BE2C (cell line): ENCODE measurements around the gene IRF1.
A peak's percentile ranks its signal among the peaks of the same experiment; 100 is the strongest.

Source experiments
- DNase-seq: peaks from one replicate; pipeline ENCODE4 v3.0.0-alpha.2; 2020
- H3K27me3 ChIP-seq: fragments of 250-450 bp; sonication (Bioruptor Pico); 2 replicates; pipeline ENCODE4 v1.5.1; 2020; ENCODE audit warnings: mild to moderate bottlenecking
- H3K36me3 ChIP-seq: fragments of 250-450 bp; sonication (Bioruptor Pico); 2 replicates; pipeline ENCODE4 v1.5.1; 2020; ENCODE audit warnings: mild to moderate bottlenecking
- H3K4me1 ChIP-seq: fragments of 250-450 bp; sonication (Bioruptor Pico); 2 replicates; pipeline ENCODE4 v1.5.1; 2020
- H3K4me3 ChIP-seq: 2 replicates; pipeline ENCODE4 v1.5.1; 2011; ENCODE audit warnings: low read depth, low read length
- H3K9me3 ChIP-seq: fragments of 250-450 bp; sonication (Bioruptor Pico); 2 replicates; pipeline ENCODE4 v1.5.1; 2020
- CTCF ChIP-seq: IDR thresholded peaks from 2 replicates; pipeline ENCODE4 v1.5.1; 2012; ENCODE audit warnings: mild to moderate bottlenecking, low read depth, low read length

Gene IRF1

GRCh38 chr5:132480042-132480441 is 10.5 kb downstream of the IRF1 start:
- Histone ChIP-seq H3K36me3 (no peaks in the 10 kb centered on the region), H3K27me3 (no peaks in the 10 kb centered on the region), H3K4me1 (peaks cover 8% of the 10 kb centered on the region), H3K9me3 (no peaks in the 10 kb centered on the region), H3K4me3 (no peak overlapping the region)
- TF ChIP-seq CTCF = no peak; the same call in 1 of the 2 replicates
- DNase-seq = no peak

- DNase-seq = no peak
- H3K27me3 ChIP-seq = no peaks in the 10 kb centered on the region
- H3K36me3 ChIP-seq = no peaks in the 10 kb centered on the region
- H3K9me3 ChIP-seq = no peaks in the 10 kb centered on the region
- H3K4me1 ChIP-seq = peaks cover 8% of the 10 kb centered on the region
- no peak overlapping the region for H3K4me3 ChIP-seq
- no peak for TF ChIP-seq CTCF
Measured at GRCh38 chr5:132479111-132479951, 11.2 kb downstream of the IRF1 start.

GRCh38 chr5:132478366-132478871 is 12.2 kb downstream of the IRF1 start:
- DNase-seq = no peak
- Histone ChIP-seq H3K4me3 (no peak overlapping the region), H3K27me3 (no peaks in the 10 kb centered on the region), H3K4me1 (peaks cover 8% of the 10 kb centered on the region), H3K9me3 (no peaks in the 10 kb centered on the region), H3K36me3 (no peaks in the 10 kb centered on the region)
- TF ChIP-seq CTCF = no peak

- TF ChIP-seq CTCF = no peak
Measured at GRCh38 chr5:132477784-132478365, 12.7 kb downstream of the IRF1 start.

GRCh38 chr5:132476876-132477781 is 13.4 kb downstream of the IRF1 start:
- Histone ChIP-seq H3K4me1 (peaks cover 8% of the 10 kb centered on the region), H3K4me3 (no peak overlapping the region), H3K9me3 (no peaks in the 10 kb centered on the region), H3K36me3 (no peaks in the 10 kb centered on the region), H3K27me3 (no peaks in the 10 kb centered on the region)
- DNase-seq = no peak
- TF ChIP-seq CTCF = 0 out of 2 replicates have a peak, but pooled peaks have one; percentile 10

More at GRCh38 chr5:132477784-132478365, 12.7 kb downstream of the IRF1 start:
- H3K36me3 ChIP-seq = no peaks in the 10 kb centered on the region
- H3K4me1 ChIP-seq = peaks cover 8% of the 10 kb centered on the region
- H3K4me3 ChIP-seq = no peak overlapping the region
- no peak for DNase-seq
- H3K27me3 ChIP-seq = no peaks in the 10 kb centered on the region
- no peaks in the 10 kb centered on the region for H3K9me3 ChIP-seq
